Measurements from ENCODE around the gene CCIN. TPM values are rescaled to one million over a fixed set of nuclear protein-coding genes. Genes with fewer than 3 reads are reported as not detected.
A peak's percentile ranks its signal among the peaks of the same experiment; 100 is the strongest.

Gene CCIN
- total and polyA plus RNA-seq, 9 of the 15 experiments (the other 6 are each of a cell fraction or from before 2014, with no cell fraction given) = not detected

DNA sequence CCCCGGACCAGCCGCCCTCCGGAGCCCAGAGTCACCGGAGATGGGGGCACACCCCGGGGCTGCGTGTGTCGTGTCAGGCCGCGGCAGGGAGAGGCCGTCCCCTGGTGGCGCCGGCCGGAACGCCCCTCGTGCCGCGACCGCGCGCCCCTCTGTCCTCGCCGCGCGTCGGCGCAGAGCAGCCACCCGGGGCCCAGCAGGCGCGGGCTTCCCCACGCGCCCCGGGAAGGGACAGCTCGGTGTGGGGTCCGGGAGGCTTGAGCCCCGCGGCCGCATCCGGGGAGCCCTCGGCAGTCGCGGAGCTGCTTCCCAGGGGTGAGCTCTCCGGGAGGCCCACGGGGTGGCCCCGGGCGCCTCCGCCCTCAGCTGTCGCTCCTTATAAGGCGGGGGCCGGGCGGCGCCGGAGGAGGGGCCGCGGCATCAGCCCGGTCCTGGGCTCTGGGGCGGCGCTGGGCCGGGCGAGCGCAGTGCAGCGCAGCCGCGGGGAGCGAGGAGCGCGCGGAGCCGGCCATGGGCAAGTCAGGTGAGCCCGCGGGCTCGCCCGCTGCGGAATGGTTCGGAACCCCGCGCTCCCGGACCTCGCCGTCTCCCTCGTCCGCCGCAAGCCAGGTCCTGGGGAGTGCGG, 32.8 kb upstream of the CCIN start, which contains the start of gene GLIPR2 (continued):
- TF ChIP-seq ZNF23 (CRISPR knock-in tag; IDR thresholded peaks at IDR 0.05) (no peak), ZNF644 (tag; IDR thresholded peaks at IDR 0.05; ENCODE audit: low read depth) (no peak), BRCA1 (IDR thresholded peaks at IDR 0.05) (no peak), BRCA1 (CRISPR knock-in tag; IDR thresholded peaks at IDR 0.05) (no peak), RAD51 (IDR thresholded peaks at IDR 0.05; ENCODE audit: borderline replicate concordance, low read depth) (no peak), ATF7 (IDR thresholded peaks at IDR 0.05) (peak; percentile 15; the same call in 1 of the 2 replicates), SUPT5H (IDR thresholded peaks at IDR 0.05) (no peak), TAF1 (IDR thresholded peaks at IDR 0.05; ENCODE audit: control insufficient read depth, extremely low read depth, insufficient read depth, low read length, severe bottlenecking) (peak; percentile 38), RBM15 (IDR thresholded peaks at IDR 0.05; ENCODE audit: insufficient read depth, low read length) (no peak), RBFOX2 (IDR thresholded peaks at IDR 0.05; ENCODE audit: low read depth, low read length) (peak; percentile 81), TEAD4 (IDR thresholded peaks at IDR 0.05; ENCODE audit: low read length) (no peak), TEAD4 (CRISPR knock-in tag; IDR thresholded peaks at IDR 0.05; ENCODE audit: borderline replicate concordance) (no peak), SREBF1 (IDR thresholded peaks at IDR 0.05; ENCODE audit: borderline replicate concordance, low read depth, low read length) (no peak), ZNF282 (CRISPR knock-in tag; IDR thresholded peaks at IDR 0.05) (no peak), ZNF561 (CRISPR knock-in tag; conservative IDR thresholded peaks at IDR 0.05) (no peak), HNRNPL (IDR thresholded peaks at IDR 0.05; ENCODE audit: low read depth, low read length) (0 out of 2 replicates have a peak, but pooled peaks have one; percentile 23)
- TF ChIP-seq, protein P1, sequence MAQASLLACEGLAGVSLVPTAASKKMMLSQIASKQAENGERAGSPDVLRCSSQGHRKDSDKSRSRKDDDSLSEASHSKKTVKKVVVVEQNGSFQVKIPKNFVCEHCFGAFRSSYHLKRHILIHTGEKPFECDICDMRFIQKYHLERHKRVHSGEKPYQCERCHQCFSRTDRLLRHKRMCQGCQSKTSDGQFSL (CRISPR knock-in tag; IDR thresholded peaks at IDR 0.05) = 0 out of 2 replicates have a peak, but pooled peaks have one; percentile 29
- TF ChIP-seq, protein P1 (tag; IDR thresholded peaks at IDR 0.05) = no peak
- TF ChIP-seq, protein P2, sequence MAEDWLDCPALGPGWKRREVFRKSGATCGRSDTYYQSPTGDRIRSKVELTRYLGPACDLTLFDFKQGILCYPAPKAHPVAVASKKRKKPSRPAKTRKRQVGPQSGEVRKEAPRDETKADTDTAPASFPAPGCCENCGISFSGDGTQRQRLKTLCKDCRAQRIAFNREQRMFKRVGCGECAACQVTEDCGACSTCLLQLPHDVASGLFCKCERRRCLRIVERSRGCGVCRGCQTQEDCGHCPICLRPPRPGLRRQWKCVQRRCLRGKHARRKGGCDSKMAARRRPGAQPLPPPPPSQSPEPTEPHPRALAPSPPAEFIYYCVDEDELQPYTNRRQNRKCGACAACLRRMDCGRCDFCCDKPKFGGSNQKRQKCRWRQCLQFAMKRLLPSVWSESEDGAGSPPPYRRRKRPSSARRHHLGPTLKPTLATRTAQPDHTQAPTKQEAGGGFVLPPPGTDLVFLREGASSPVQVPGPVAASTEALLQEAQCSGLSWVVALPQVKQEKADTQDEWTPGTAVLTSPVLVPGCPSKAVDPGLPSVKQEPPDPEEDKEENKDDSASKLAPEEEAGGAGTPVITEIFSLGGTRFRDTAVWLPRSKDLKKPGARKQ (CRISPR knock-in tag; IDR thresholded peaks at IDR 0.05) = no peak
- TF ChIP-seq, protein P3, sequence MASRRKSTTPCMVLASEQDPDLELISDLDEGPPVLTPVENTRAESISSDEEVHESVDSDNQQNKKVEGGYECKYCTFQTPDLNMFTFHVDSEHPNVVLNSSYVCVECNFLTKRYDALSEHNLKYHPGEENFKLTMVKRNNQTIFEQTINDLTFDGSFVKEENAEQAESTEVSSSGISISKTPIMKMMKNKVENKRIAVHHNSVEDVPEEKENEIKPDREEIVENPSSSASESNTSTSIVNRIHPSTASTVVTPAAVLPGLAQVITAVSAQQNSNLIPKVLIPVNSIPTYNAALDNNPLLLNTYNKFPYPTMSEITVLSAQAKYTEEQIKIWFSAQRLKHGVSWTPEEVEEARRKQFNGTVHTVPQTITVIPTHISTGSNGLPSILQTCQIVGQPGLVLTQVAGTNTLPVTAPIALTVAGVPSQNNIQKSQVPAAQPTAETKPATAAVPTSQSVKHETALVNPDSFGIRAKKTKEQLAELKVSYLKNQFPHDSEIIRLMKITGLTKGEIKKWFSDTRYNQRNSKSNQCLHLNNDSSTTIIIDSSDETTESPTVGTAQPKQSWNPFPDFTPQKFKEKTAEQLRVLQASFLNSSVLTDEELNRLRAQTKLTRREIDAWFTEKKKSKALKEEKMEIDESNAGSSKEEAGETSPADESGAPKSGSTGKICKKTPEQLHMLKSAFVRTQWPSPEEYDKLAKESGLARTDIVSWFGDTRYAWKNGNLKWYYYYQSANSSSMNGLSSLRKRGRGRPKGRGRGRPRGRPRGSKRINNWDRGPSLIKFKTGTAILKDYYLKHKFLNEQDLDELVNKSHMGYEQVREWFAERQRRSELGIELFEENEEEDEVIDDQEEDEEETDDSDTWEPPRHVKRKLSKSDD (conservative IDR thresholded peaks at IDR 0.05; ENCODE audit: low read length) = no peak
- TF ChIP-seq, protein P4, sequence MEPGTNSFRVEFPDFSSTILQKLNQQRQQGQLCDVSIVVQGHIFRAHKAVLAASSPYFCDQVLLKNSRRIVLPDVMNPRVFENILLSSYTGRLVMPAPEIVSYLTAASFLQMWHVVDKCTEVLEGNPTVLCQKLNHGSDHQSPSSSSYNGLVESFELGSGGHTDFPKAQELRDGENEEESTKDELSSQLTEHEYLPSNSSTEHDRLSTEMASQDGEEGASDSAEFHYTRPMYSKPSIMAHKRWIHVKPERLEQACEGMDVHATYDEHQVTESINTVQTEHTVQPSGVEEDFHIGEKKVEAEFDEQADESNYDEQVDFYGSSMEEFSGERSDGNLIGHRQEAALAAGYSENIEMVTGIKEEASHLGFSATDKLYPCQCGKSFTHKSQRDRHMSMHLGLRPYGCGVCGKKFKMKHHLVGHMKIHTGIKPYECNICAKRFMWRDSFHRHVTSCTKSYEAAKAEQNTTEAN (CRISPR knock-in tag; IDR thresholded peaks at IDR 0.05) = no peak
- TF ChIP-seq, protein P5, sequence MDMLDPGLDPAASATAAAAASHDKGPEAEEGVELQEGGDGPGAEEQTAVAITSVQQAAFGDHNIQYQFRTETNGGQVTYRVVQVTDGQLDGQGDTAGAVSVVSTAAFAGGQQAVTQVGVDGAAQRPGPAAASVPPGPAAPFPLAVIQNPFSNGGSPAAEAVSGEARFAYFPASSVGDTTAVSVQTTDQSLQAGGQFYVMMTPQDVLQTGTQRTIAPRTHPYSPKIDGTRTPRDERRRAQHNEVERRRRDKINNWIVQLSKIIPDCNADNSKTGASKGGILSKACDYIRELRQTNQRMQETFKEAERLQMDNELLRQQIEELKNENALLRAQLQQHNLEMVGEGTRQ (CRISPR knock-in tag; IDR thresholded peaks at IDR 0.05) = no peak

Measured in K562 (cell line).